ENCODE data around the gene CRAMP1.
"Not testable (repeated sequence)": the region's sequence is repeated elsewhere in the genome, so short reads cannot be mapped to it uniquely, and the experiment has no call there.

The CRAMP1 gene

DNA sequence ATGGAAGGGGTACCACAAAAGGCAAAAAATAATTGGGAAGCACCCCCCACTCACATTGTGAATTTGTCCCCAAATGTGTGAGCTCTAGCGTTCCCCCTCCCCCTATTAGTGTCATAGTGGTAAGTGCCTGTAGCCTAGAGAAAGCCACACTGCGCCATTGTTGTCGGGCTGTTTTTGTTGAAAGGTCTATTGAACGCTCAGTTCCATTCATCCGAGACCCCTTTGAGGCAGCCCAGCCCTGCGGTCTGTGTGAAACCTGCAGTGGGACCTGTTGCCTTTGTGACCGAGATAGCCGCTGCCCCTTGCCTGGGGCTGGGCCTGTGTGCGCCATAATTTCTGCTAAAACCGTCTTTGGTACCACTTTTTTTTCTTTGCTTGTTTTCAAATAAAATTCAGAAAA is 68.9 kb downstream of the CRAMP1 start:
- no peak for DNase-seq (ENCODE audit: low spot score)

DNA sequence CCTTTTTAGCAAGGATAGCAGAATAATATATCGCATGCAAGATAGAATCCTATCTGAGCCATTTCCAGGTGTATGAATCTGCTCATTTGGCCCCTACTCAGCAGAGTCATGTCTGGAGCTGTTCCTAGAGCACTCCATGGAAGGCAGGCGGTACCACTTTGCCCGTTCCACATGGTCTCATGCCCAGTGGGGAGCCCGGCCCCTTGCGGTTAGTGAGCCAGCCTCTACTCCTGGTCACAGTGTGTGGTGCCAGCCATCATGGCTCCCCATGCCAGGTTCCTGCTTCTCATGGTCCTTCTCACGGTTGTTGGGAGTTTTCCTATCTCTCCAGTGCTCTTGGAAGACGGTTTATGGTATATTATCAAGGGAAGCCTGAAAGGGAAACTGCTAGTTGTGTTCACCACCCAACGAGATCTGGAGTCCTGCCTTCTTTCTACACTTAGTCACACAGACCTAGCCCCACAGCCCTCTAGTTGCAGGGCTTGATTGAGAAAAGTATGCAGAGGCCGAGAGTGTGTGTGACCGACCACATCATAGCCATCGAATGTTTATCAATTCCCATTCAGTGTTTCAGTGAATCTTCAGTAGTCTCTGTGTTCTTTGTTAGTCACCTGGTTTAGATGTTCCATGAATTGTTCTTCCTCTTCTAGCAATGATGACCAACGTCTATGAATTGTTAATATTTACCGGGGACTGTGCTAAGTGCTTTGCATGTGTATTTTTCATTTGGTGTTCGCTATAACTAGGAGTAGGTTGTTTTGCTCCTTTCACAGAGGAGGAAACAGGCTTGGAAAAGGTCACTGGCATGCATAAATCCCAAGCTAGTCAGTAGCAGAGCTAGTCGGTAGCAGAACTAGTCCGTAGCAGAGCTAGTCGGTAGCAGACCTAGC is 75.5 kb downstream of the CRAMP1 start:
- no peak for DNase-seq (ENCODE audit: low spot score)

DNA sequence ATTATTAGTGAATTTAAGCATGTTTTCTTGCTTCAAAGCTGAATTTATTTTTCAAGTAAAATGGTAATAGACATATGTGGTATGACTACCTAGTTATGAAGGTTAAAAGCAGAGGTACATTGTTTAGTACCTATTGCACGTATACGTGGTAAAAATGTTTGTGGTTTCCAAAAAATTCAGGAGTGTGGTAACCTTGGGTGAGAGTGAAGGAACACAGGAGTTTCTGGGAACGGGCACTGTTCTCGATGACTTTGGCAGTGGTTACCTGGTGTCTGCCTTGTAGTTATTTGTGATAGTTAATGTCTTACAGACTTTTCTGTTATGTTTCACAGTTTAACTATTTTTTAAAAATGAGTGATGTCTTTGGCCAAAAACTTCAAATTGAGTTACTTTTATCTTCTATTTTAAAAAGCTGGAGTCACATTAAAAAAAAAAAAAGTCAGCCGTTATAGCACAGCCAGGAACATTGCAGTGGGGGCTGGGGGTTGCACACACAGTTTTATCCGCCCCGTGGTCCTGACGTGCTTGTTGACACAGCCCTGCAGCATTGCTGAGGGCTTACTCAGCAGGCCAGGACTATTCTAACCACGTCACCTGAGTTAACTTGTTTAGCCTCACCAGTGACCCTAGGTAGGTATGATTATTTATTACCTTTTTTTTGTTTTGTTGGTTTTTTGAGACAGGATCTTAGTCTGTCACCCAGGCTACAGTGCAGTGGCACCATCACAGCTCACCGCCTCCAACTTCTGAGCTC is 76.8 kb downstream of the CRAMP1 start:
- no peak for DNase-seq (ENCODE audit: low spot score)

DNA sequence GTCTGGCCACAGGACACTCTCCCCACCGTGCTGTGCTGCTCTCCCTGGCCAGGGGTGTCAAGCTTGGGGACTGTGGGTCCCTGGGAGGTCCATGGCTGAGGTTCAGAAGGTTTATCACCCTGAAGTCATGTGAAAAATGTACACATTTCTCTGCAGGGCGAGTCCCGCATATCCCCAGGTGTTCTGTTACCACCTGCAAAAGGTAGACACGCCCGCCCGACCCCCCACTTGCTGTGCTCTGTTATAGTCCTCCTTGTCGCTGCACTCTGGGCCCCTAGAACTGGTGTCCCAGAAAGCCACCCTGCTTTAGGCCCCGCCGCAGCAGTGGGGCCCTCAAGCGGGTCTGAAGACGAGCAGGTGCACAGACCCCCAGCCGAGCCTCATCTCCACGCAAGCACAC is 77.7 kb downstream of the CRAMP1 start:
- DNase-seq (ENCODE audit: low spot score) = no peak

DNA sequence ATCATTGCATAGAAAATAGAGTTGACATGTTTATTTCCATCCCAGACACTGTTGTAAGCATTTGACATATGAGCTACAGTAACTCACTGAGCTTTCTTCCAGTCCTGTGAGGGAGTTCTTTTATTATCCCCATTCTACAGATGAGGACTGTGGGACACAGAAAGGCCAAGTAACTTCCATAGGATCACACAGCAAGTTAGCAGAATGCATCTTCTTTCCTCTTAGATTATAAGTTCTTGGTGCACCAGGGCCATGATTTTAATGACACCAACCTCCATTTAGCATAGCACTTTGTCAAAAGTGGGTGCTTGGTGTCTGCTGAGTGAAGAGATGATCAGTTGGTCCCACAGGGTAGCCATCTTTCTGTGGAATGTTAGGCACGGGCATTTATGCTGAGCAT is 78.7 kb downstream of the CRAMP1 start:
- no peak for DNase-seq (ENCODE audit: low spot score)

DNA sequence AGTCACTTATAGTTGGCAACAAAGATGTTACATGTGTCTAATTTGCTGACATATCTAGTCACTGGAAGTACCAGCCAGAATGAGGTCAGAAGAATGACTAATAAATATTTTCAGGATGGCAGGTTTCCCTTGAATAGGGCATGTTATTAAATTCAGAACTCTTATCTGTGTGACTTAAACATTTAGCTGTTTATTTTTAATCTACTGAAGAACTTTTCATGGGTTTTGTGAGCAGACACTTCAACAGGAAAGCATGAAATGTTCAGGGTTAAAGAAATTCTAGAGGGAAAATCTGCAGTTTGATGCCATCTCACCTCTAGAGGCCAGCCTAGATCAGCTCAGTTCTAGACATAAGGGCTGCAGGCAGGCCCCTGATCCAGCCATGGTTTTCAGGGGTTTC is 79.1 kb downstream of the CRAMP1 start:
- DNase-seq (ENCODE audit: low spot score) = no peak

DNA sequence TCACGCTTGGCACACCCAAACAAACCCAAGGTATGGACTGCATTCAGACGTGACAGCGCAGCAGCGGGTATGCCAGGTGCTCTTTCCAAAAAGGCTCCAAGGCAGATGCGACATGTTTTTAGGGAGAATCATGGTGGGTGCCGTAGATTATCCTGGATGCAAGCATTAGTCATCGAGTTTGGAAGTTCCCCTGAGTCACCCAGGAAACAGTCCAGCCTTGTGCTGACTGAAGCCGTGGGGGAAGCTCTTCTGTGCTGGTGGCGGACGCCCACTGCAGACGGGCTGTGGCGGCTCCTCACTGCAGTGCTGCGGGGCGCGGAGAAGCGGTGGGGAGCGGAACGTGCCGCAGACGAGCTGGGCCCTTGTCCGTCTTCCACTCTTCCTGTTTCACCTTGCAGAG is 79.8 kb downstream of the CRAMP1 start:
- no peak for DNase-seq (ENCODE audit: low spot score)

DNA sequence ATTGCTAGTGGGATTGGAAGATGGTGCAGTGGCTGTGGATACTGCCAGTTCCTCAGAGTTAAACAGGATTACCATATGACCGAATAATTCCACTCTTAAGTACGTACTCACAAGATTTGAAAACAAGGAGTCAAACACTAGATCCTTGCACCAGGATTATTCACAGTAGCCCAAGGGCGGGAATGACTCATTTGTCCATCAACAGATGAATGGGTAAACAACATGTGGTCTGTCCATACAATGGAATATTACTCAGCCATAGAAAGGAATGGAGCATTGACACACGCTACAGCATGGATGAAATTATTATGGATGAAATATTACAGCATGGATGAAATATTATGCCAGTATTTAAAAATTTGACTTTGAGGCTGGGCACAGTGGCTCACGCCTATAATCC is 84.7 kb downstream of the CRAMP1 start:
- no peak for DNase-seq (ENCODE audit: low spot score)

DNA sequence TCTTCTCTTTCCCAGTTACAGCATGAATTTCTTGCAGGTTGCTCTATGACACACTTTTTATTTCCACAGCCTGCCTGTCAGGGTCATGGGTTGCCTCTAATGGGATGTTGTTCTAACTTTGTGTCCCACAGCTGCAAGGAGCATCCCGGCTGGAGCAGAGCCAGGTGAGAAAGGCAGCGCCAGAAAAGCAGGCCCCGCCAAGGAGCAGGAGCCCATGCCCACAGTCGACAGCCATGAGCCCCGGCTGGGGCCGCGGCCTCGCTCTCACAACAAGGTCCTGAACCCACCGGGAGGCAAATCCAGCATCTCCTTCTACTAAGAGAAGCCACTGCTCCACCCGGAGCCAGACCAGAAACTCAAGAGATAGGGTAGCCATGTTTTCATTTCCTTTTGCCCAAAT is 86.5 kb downstream of the CRAMP1 start:
- DNase-seq (ENCODE audit: low spot score) = no peak

DNA sequence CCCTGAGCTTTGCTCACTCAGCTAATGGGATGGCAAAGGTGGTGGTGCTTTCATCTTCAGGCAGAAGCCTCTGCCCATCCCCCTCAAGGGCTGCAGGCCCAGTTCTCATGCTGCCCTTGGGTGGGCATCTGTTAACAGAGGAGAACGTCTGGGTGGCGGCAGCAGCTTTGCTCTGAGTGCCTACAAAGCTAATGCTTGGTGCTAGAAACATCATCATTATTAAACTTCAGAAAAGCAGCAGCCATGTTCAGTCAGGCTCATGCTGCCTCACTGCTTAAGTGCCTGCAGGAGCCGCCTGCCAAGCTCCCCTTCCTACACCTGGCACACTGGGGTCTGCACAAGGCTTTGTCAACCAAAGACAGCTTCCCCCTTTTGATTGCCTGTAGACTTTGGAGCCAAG is 88.1 kb downstream of the CRAMP1 start:
- DNase-seq (ENCODE audit: low spot score) = no peak

DNA sequence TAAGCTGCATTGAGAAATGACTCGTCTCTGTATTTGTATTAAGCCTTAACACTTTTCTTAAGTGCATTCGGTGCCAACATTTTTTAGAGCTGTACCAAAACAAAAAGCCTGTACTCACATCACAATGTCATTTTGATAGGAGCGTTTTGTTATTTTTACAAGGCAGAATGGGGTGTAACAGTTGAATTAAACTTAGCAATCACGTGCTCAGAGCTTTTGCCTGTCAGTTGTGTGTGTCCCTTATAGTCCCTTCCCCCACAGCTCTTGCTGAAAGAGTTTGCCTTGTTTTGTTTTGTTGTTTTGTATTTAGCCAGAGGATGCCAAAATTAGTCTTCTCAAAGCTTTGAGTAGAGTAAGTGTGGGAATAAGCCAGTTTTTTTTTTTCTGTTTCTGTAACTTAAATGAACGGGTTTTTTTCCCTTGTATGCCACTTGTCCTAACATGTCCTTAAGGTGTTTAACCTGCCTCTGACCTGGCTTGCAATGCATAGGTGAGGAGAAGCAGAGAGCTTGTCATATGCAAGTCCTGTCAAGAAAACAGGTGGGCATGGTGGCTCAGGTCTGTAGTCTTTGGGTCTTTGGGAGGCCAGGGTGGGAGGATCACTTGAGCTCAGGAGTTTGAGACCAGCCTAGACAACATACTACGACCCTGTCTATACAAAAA is 89.2 kb downstream of the CRAMP1 start:
- DNase-seq (ENCODE audit: low spot score) = no peak

DNA sequence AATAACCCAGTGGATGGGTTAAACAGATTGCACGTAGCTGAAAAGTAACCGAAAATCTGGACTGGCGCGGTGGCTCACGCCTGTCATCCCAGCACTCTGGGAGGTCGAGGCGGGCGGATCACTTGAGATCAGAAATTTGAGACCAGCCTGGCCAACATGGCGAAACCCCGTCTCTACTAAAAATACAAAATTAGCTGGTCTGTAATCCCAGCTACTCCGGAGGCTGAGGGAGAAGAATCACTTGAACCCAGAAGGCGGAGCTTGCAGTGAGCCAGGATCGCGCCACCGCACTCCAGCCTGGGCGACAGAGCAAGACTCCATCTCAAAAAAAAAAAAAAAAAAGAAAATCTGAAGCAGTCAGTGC is 93.1 kb downstream of the CRAMP1 start:
- not testable (repeated sequence) for DNase-seq (ENCODE audit: low spot score)

DNA sequence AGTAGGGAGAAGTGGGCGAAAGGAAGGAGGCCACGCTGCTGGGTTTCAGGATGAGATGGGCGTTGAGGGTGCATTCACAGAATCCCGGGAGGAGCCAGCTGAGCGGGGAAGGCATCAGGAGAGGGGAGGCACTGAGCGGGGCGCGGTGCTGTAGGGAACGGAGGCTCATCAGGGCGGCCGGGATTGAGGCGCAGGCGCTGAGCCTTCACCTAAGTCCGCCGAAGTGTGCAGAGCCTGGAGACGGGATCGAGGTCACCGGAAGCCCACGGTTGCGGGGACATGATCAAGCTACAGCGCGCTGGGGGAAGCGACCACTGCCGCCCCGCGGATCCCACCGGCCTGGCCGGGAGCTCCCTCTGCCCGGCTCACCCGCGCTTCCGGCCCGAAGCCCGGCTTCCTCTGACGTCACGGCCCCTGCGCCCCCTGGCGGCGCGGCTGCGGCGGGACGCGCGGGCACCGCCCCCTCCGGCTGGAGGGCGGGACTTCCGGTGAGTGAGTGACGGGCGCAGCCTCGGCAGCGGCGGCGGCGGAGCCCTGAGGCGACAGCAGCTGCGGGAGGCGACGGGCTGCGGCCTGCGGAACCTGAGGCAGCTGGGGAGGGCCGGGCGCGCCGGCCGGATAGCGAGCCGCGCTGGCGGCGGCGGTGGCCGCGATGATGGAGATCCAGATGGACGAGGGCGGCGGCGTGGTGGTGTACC is 93.7 kb downstream of the CRAMP1 start, which contains the start of gene MAPK8IP3:
Gene MAPK8IP3 (plus strand): TSS at position 508 of the 698 bp plus-strand sequence. CDS start 145 bp downstream, at position 653.
- peak; percentile 90 for DNase-seq (ENCODE audit: low spot score)

DNA sequence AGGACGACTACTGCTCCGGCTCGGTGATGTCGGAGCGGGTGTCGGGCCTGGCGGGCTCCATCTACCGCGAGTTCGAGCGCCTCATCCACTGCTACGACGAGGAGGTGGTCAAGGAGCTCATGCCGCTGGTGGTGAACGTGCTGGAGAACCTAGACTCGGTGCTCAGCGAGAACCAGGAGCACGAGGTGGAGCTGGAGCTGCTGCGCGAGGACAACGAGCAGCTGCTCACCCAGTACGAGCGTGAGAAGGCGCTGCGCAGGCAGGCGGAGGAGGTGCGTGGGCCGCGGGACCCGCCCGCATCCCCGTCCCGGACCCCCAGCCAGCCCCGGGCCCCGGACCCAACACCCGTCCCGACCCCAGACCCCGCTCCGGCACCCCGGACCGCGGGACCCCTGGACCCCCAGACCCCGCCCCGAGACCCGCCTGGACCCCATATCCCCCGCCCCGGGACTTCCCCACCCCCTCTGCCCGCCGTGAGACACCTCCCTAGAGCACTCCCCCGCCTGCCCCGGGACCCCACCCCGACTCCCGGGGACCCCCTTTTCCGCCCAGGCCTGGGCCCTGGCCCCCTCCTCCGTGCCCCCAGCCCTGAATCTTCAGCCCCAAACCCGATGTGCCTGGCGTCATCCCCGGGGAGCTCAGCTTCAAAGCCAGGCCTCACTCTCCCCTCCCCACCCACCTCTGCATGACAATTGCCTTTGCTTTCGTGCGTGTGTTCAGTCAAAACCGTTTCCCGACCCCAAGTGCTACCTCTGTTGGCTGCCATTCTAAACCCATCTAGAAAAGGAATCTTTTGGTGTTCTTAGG is 94.4 kb downstream of the CRAMP1 start:
- DNase-seq (ENCODE audit: low spot score) = no peak

DNA sequence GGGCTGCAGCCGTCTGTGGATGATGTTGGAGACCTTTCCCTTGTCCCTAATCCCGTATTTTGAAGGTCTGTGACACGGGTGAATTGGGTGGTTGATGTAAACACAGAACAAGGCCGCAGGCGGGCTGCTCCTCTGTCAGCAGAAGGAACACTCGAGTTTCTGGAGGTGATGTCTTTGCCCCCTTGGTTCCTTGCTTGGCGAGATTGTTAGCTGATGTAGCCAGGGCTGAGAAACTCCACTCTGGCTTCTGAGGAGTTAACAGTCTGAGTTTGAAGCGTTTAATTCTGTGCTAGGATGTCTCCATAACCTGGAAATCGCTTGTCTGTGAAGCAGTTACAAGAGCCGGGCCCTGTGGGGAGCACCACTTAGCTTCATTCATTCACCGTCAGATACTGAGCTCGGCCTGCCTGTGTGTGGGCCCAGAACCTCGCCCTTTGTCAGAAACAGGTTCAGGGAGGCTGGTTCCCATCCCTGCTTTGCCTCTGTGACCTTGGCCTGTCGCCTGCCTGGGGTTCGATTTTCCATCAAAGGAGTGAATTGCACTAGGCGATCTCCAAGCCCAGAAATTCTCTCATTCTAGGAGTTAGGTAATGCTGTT is 95.1 kb downstream of the CRAMP1 start:
- DNase-seq (ENCODE audit: low spot score) = no peak

DNA sequence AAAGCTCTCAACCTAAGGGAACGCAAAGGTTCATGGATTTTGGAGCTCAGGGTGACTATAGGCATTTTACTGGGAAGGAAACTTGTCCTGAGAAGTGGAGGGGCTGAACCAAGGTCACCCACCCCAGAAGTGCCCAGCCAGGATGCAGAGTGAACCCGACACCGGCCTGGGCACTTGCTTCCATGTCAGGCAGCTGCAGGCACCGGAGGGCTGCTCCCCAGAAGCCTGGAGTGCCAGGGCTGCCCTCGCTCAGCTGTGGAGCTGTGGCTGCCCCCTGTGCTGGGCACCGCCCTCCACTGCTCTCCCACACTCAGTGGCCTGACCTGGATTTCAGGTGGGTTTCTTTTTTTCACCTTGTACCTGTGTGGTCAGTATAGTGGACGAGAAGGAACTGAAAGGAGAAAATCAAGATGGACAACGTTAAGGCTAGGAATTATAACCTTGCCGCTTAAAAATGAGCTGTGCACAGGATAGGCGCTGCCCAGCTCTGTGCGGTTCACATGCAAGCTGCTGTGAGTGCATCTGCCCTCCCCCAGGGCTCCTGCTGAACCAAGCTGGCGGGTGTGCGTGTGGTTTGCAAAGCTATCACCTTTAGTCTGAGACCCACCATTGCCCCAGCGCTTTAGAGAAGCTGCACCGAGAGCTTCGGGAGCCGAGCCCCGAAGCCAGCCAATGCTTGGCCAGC is 96.1 kb downstream of the CRAMP1 start:
- DNase-seq (ENCODE audit: low spot score) = no peak

DNA sequence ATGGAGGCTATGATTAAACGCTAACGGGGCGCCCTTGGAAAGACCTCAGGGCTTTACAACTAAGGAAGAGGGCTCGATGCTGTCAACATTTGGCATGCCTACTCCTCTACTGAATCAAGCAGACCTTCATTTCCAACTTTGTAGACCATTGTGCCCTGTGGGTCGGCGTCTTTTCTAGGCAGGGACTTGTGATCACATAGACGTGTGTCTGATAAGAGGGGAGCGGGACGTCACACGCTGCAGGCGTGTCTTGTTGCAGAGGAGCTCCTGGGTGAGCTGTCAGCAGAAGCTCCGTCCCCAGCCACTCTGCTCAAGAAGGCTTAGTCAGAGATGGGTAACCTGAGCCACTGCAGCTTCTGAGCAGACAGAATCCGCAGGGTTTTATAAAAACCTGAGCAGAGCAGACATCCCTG is 96.6 kb downstream of the CRAMP1 start:
- no peak for DNase-seq (ENCODE audit: low spot score)

DNA sequence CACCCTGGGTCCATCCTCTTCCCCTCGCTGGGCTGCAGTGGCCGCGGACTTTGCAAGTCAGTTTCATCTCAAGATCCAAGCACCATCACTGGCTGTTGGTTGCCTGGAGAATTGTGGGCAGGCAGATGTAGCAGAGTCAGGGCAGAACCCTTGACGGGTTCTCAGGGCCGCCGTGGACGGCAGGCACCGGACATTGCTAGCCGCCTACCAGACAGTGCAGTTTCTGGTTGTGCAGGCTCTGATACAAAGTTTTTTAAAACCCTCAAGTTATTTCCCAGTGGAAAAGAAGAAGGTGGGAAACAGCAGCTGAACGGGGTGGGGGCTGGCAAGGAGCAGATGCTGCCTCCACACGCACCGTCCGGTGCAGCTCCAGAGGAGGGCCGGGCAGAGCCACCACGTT is 97.2 kb downstream of the CRAMP1 start:
- no peak for DNase-seq (ENCODE audit: low spot score)

DNA sequence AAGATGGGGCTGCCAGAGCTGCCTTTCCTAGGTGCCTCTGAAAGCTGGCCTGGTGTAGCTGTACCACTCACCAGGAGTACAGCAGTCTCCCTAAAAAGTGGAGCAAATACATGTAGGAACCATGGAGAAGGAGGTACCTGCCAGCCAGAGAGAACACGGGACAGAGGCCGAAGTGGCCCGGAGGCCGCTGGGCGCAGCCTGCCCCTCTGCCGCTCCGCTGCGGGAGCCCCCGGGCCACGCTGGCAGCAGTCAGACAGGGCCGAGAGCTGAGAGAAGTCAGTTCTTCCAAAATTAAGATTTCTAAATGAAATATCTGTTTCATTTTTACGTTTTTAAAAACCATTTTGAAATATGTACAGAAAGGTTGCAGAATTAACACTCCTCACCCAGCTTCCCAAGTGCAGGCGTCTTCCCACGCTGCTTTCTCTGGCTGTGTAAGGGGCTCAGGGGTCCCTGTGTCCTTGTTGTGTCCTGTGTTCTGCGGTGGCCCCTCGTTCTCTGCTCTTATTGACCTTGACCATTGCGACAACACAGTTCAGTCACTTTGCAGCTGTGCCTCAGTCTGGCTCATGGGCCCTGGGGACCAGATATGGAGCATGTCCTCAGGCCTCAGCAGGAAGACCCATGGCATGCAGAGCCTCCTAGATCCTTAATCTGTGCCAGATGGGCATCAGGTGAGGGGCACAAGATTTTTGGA is 98.8 kb downstream of the CRAMP1 start:
- no peak for DNase-seq (ENCODE audit: low spot score)
